Aorta (tissue), 5 donors: Measurements from ENCODE around the gene LZTFL1. TPM values are rescaled to one million over a fixed set of nuclear protein-coding genes. Genes with fewer than 3 reads are reported as not detected.

Experiments
- ATAC-seq: fragments of 200-7000 bp; cut with Tn5 transposase; one replicate; pipeline ENCODE4 v1.9.1; 2022; ENCODE audit warnings: moderate library complexity; ENCODE audit not compliant: low FRiP score
- DNase-seq, 2 donors: peaks; one replicate each; pipeline ENCODE4 v3.0.0-alpha.2; 2020
- H3K27ac ChIP-seq, 2 donors: one replicate each; pipeline ENCODE4 v1.5.1; 2013; ENCODE audit warnings: low read length in 2 of 2, mild to moderate bottlenecking in 2 of 2, moderate library complexity in 2 of 2, control low read depth in 1 of 2, inconsistent platforms in 1 of 2, low read depth in 1 of 2
- H3K27me3 ChIP-seq, 2 donors: one replicate each; pipeline ENCODE4 v1.6.1; 2013; ENCODE audit warnings: control low read depth in 1 of 2, low read length in 1 of 2, mild to moderate bottlenecking in 1 of 2, moderate library complexity in 1 of 2; ENCODE audit not compliant: insufficient read depth in 2 of 2, control insufficient read depth in 1 of 2
- H3K36me3 ChIP-seq, 2 donors: one replicate each; pipeline ENCODE4 v1.6.1; 2013; ENCODE audit warnings: control low read depth in 1 of 2, low read length in 1 of 2, mild to moderate bottlenecking in 1 of 2; ENCODE audit not compliant: insufficient read depth in 2 of 2, control insufficient read depth in 1 of 2
- H3K4me1 ChIP-seq, 2 donors: one replicate each; pipeline ENCODE4 v1.6.1; 2013; ENCODE audit warnings: low read length in 2 of 2, control low read depth in 1 of 2, mild to moderate bottlenecking in 1 of 2, moderate library complexity in 1 of 2; ENCODE audit not compliant: insufficient read depth in 2 of 2, control insufficient read depth in 1 of 2
- H3K4me3 ChIP-seq, 2 donors: one replicate each; pipeline ENCODE4 v1.5.1; 2013; ENCODE audit warnings: low read length in 2 of 2, control low read depth in 1 of 2, mild to moderate bottlenecking in 1 of 2
- H3K9me3 ChIP-seq: one replicate; pipeline ENCODE4 v1.6.1; 2013; ENCODE audit warnings: mild to moderate bottlenecking, low read length; ENCODE audit not compliant: control insufficient read depth
- WGBS, 2 donors: extraction: QIAGEN DNeasy Blood & Tissue Kit; methylation state at CpG; one replicate each; pipeline ENCODE4 v1.1.7; 2013; 5-methylcytosine and 5-hydroxymethylcytosine counted together
- intact Hi-C, 2 donors: fragments of 100-400 bp; cut with DNase I; formaldehyde crosslinking; loops; one replicate each; pipeline versions ENCODE4 v1.14.2 to v1.15.0; 2022
- polyA plus RNA-seq, 2 donors: library from polyadenylated mRNA; stranded (reverse); fragments of 200-250 nt; gene quantifications; one replicate each; pipeline ENCODE4 v1.2.3, GENCODE V29; 2013
- total RNA-seq, 2 donors: library from RNA; stranded (reverse); fragmentation: NEBNext Ultra II Directional; extraction: Animal tissue kit (Norgen Biotek cat#: 25700); gene quantifications; one replicate each; pipeline ENCODE4 v1.2.1, GENCODE V29; 2021
- donor health status: healthy with polysubstance abuse.
- donor health status: Bipolar disorder and iron deficiency.
- donor health status: DM: no; HTN: no; CAD: no.
- donor health status: DM: no; HTN: no; CAD: no.
- donor health status: DM: yes; HTN: yes; CAD: no.

The LZTFL1 gene
- total and polyA plus RNA-seq, 4 donors, result 9.8 to 16.3 (median 11.1) TPM

- DNase-seq (no peak), ATAC-seq (no peak)
- Histone ChIP-seq H3K9me3 (no peaks in the 10 kb centered on the region), H3K4me3 (no peak overlapping the region), H3K4me1 (no peaks in the 10 kb centered on the region), H3K36me3 (no peaks in the 10 kb centered on the region), H3K27ac (no peak overlapping the region), H3K27me3 (no peaks in the 10 kb centered on the region)
- WGBS, 2 donors, result 71 to 72% methylated on average over 8 of the region's 8 CpGs
- intact Hi-C loops, result loop anchor here in 1 of 2 donors (10.0 kb wide), 1 partner anchor 130 kb away; no protein-coding TSS in a partner anchor
These were observed 67.1 kb downstream of the LZTFL1 start for GRCh38 chr3:45774581-45775521.

- Histone ChIP-seq H3K36me3 (no peaks in the 10 kb centered on the region), H3K27ac (no peak overlapping the region), H3K27me3 (no peaks in the 10 kb centered on the region), H3K9me3 (no peaks in the 10 kb centered on the region), H3K4me3 (no peak overlapping the region), H3K4me1 (no peaks in the 10 kb centered on the region)
- 54 to 58% methylated on average over 7 of the region's 7 CpGs for WGBS, 2 donors
- no peak for DNase-seq
- no peak for ATAC-seq
- intact Hi-C loops, result loop anchor here in 1 of 2 donors (10.0 kb wide), 1 partner anchor 131 kb away; no protein-coding TSS in a partner anchor
These were observed 68.0 kb downstream of the LZTFL1 start for GRCh38 chr3:45773714-45774449.

Other genes starting within 250 kb of the LZTFL1 start
- 10 to 100 TPM; 33.6 to 50.5 TPM for gene LIMD1, start 247.4 kb downstream of the LZTFL1 start, total RNA-seq
- 1 to 10 TPM; 4.4 to 7.7 TPM for gene LIMD1, start 247.4 kb downstream of the LZTFL1 start, polyA plus RNA-seq
- gene SACM1L, start 152.7 kb downstream of the LZTFL1 start, total RNA-seq, result 10 to 100 TPM; 44.5 to 52.3 TPM
- 10 to 100 TPM; 16.4 to 25.9 TPM for gene SACM1L, start 152.7 kb downstream of the LZTFL1 start, polyA plus RNA-seq
- gene SLC6A20, start 45.6 kb downstream of the LZTFL1 start, total RNA-seq, result under 1 TPM; 0.10 to 0.15 TPM
- gene SLC6A20, start 45.6 kb downstream of the LZTFL1 start, polyA plus RNA-seq, result 1 to 10 TPM in 1 of 2 donors, not detected in 1; 1.0 TPM
- not detected for gene CCR9, start 44.4 kb upstream of the LZTFL1 start, total RNA-seq
- under 1 TPM in 1 of 2 donors, not detected in 1; 0.25 TPM for gene CCR9, start 44.4 kb upstream of the LZTFL1 start, polyA plus RNA-seq
- gene CXCR6, start 101.3 kb upstream of the LZTFL1 start, total RNA-seq, result 1 to 10 TPM; 1.4 to 2.8 TPM
- 1 to 10 TPM in 1 of 2 donors, not detected in 1; 2.9 TPM for gene CXCR6, start 101.3 kb upstream of the LZTFL1 start, polyA plus RNA-seq
- gene FYCO1, start 153.7 kb upstream of the LZTFL1 start, total RNA-seq, result 10 to 100 TPM; 75.5 to 91.8 TPM
- 10 to 100 TPM; 15.9 to 27.9 TPM for gene FYCO1, start 153.7 kb upstream of the LZTFL1 start, polyA plus RNA-seq
- gene XCR1, start 185.4 kb upstream of the LZTFL1 start, total RNA-seq, result under 1 TPM; 0.26 to 0.63 TPM
- not detected for gene XCR1, start 185.4 kb upstream of the LZTFL1 start, polyA plus RNA-seq